Right lobe of liver (tissue), 4 donors: ENCODE data around the gene BMP4.

Experiments used
- CTCF ChIP-seq, 4 donors: fragments of 200-600 bp in 3 of 4; fragments of 450-650 bp in 1 of 4; IDR thresholded peaks; one replicate each; pipeline versions ENCODE4 v1.5.1 to v1.8.0; 2016 to 2022; ENCODE audit warnings: antibody characterized with exemption in 4 of 4, mild to moderate bottlenecking in 2 of 4
- POLR2A ChIP-seq: fragments of 450-650 bp; IDR thresholded peaks from one replicate; pipeline ENCODE4 v1.6.1; 2017; ENCODE audit warnings: antibody characterized with exemption, mild to moderate bottlenecking
- donor health status: DM: no; HTN: no; CAD: no.
- donor health status: DM: no; HTN: no; CAD: no.
- donor health status: DM: no; HTN: yes; CAD: no.

DNA sequence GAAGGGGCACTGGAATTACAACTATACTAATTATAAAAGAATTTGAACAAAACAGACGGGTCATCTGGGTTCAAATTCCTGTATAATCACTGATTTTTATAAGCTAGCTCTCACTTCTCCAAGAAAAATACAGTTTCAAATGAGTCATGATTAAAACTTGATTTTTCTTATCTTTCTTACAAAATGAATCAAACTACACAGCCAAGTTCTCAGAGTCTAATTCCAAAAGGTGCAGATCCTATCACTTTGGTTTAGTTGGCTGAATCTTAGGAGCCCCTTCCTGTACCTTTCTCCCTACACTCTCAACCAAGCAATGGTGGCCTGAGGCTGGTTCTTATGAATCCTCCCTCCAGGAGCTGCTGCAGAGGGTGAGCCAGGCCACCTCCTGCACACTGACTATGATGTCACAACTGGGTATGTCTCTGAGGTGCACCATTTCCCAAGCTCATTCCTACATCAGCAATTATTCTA lies 43.8 kb upstream of the BMP4 start:
- TF ChIP-seq CTCF (IDR thresholded peaks at IDR 0.05) (no peak), POLR2A (no peak)
